Loucy (cell line): ENCODE results near the gene C20orf173.
A peak's percentile ranks its signal among the peaks of the same experiment; 100 is the strongest.

Source experiments
- H2AFZ ChIP-seq: fragments of 200-600 bp; sonication (generic); 2 replicates; pipeline ENCODE4 v1.6.0; 2016; ENCODE audit warnings: antibody characterized with exemption, mild to moderate bottlenecking, low read length, moderate library complexity
- H3F3A ChIP-seq: fragments of 200-600 bp; 2 replicates; pipeline ENCODE4 v1.6.0; 2016; ENCODE audit warnings: antibody characterized with exemption, low read depth, mild to moderate bottlenecking
- H3K27me3 ChIP-seq: fragments of 200-600 bp; sonication (generic); 2 replicates; pipeline ENCODE4 v1.6.1; 2014; ENCODE audit warnings: low read length, mild to moderate bottlenecking; ENCODE audit not compliant: insufficient read depth, poor library complexity, severe bottlenecking
- H3K36me3 ChIP-seq: fragments of 200-600 bp; sonication (generic); 2 replicates; pipeline ENCODE4 v1.6.1; 2016; ENCODE audit warnings: low read length; ENCODE audit not compliant: insufficient read depth
- H3K4me1 ChIP-seq: fragments of 200-600 bp; sonication (generic); 2 replicates; pipeline ENCODE4 v1.5.1; 2014; ENCODE audit warnings: low read length, mild to moderate bottlenecking; ENCODE audit not compliant: insufficient read depth, poor library complexity, severe bottlenecking
- H3K4me2 ChIP-seq: fragments of 200-600 bp; sonication (generic); 2 replicates; pipeline ENCODE4 v1.6.0; 2014; ENCODE audit warnings: antibody characterized with exemption, low read length, low read depth, mild to moderate bottlenecking; ENCODE audit not compliant: poor library complexity, severe bottlenecking
- H3K4me3 ChIP-seq: fragments of 200-600 bp; sonication (generic); 2 replicates; pipeline ENCODE4 v1.5.1; 2014; ENCODE audit warnings: low read length, mild to moderate bottlenecking, mixed read lengths; ENCODE audit not compliant: poor library complexity, severe bottlenecking
- H3K79me2 ChIP-seq: fragments of 200-600 bp; sonication (generic); 2 replicates; pipeline ENCODE4 v1.6.1; 2014; ENCODE audit warnings: low read length; ENCODE audit not compliant: insufficient read depth
- H3K9ac ChIP-seq: fragments of 200-600 bp; sonication (generic); 2 replicates; pipeline ENCODE4 v1.6.0; 2014; ENCODE audit warnings: mild to moderate bottlenecking, low read depth, low read length, moderate library complexity; ENCODE audit not compliant: poor library complexity, severe bottlenecking
- H3K9me2 ChIP-seq: fragments of 200-600 bp; sonication (generic); replicated peaks from 2 replicates; pipeline ENCODE4 v1.6.1; 2016; ENCODE audit warnings: low read depth, low read length, mixed read lengths
- H3K9me3 ChIP-seq: fragments of 200-600 bp; sonication (generic); 2 replicates; pipeline ENCODE4 v1.6.1; 2014; ENCODE audit warnings: mild to moderate bottlenecking, antibody characterized with exemption, low read length, low read depth; ENCODE audit not compliant: insufficient read depth
- H4K20me1 ChIP-seq: fragments of 200-600 bp; sonication (generic); 2 replicates; pipeline ENCODE4 v1.6.0; 2014; ENCODE audit warnings: antibody characterized with exemption, low read length, mild to moderate bottlenecking; ENCODE audit not compliant: insufficient read depth, poor library complexity, severe bottlenecking
- CTCF ChIP-seq: fragments of 200-600 bp; sonication (generic); conservative IDR thresholded peaks from 2 replicates; pipeline ENCODE4 v1.5.1; 2014; ENCODE audit warnings: mild to moderate bottlenecking, antibody characterized with exemption, low read length
- EZH2phosphoT487 ChIP-seq: fragments of 200-600 bp; IDR thresholded peaks from 2 replicates; pipeline ENCODE4 v1.6.1; 2018; ENCODE audit warnings: antibody characterized with exemption, mild to moderate bottlenecking, moderate library complexity, borderline replicate concordance

C20orf173 gene

GRCh38 chr20:35511814-35512420, 17.5 kb downstream of the C20orf173 start:
- no peaks in the 10 kb centered on the region for H3K4me1 ChIP-seq
- no peak overlapping the region for H2AFZ ChIP-seq
- H3K9me2 ChIP-seq = no peaks in the 10 kb centered on the region
- no peaks in the 10 kb centered on the region for H3K27me3 ChIP-seq
- H3K79me2 ChIP-seq = no peaks in the 10 kb centered on the region
- no peaks in the 10 kb centered on the region for H4K20me1 ChIP-seq
- H3K4me3 ChIP-seq = no peak overlapping the region
- no peak for TF ChIP-seq EZH2phosphoT487
- peak; percentile 77 for TF ChIP-seq CTCF
- peaks cover 47% of the 10 kb centered on the region; the same call in 1 of the 2 replicates for H3K36me3 ChIP-seq
- no peak overlapping the region for H3K9ac ChIP-seq
- no peaks in the 10 kb centered on the region for H3K9me3 ChIP-seq
- no peaks in the 10 kb centered on the region for H3F3A ChIP-seq
- H3K4me2 ChIP-seq = no peak overlapping the region

DNA sequence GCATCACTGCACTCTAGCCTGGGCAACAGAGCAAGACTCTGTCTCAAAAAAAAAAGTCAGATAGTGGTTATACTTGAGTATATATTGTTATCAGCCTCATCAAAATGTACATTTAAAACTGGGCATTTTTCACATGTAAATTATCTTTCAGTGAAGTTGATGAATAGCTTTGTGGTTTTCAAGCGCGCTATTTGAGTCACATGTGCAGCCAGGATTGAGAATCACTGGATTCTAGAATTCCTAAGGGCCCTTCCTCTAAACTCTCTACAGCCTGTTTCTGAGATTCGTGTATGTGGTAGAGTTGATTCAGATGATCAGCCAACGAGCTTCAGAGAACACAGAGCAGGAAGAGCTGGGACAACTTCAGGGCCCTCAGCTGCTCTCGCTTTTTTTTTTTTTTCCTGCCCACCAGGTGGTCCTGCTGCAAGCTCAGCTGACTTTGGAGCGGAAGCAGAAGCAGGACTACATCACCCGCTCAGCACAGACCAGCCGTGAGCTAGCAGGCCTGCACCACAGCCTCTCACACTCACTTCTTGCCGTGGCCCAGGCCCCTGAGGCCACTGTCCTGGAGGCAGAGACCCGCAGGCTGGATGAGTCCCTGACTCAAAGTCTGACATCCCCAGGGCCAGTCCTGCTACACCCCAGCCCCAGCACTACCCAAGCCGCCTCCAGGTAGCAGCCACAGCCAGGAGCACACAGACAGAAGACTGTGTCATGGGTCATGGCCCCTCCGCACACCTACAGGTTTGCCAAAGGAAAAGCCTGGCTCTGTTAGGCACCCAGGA, 18.3 kb downstream of the C20orf173 start:
- Histone ChIP-seq H3K27me3 (no peaks in the 10 kb centered on the region), H3K79me2 (no peaks in the 10 kb centered on the region), H3K9me3 (no peaks in the 10 kb centered on the region), H3K36me3 (peaks cover 47% of the 10 kb centered on the region; the same call in 1 of the 2 replicates), H3K4me2 (no peak overlapping the region), H2AFZ (no peak overlapping the region), H3K9ac (no peak overlapping the region), H4K20me1 (no peaks in the 10 kb centered on the region), H3K9me2 (no peaks in the 10 kb centered on the region), H3K4me3 (no peak overlapping the region), H3F3A (no peaks in the 10 kb centered on the region), H3K4me1 (peaks cover 6% of the 10 kb centered on the region)
- TF ChIP-seq CTCF (no peak), EZH2phosphoT487 (no peak)

DNA sequence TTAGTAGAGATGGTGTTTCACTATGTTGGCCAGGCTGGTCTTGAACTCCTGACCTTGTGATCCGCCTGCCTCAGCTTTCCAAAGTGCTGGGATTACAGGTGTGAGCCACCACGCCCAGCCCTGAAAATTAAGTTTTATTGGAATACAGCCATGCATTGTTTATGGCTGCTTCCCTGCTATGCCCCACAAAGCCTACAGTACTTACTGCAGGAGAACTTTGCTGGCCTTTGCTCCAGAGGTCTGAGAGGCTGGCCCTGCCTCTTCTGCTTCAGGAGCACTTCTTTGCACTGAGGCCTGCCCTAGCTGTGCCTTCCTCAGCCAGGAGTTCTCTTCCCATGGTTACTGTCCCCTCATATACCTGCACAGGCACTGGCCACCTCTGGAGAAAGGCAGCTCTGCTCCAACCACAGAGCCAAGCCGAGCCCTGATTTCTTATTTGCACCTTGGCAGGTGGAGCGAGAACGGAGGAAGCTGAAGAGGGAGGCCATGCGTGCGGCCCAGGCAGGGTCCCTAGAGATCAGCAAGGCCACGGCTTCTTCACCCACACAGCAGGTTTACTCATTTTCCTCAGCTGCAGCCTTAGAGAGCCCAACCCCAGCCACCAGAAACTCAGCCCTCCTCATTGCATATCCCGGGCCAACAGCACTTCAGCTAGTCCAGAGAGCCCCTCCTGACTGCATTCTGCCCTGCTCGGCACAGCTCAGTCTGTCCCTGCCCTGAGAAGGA, 20.8 kb downstream of the C20orf173 start:
- no peak overlapping the region for H2AFZ ChIP-seq
- no peaks in the 10 kb centered on the region for H4K20me1 ChIP-seq
- no peaks in the 10 kb centered on the region for H3K9me3 ChIP-seq
- peaks cover 9% of the 10 kb centered on the region for H3K4me1 ChIP-seq
- TF ChIP-seq CTCF = no peak
- TF ChIP-seq EZH2phosphoT487 = no peak
- H3K27me3 ChIP-seq = no peaks in the 10 kb centered on the region
- no peak overlapping the region for H3K4me3 ChIP-seq
- no peaks in the 10 kb centered on the region for H3K9me2 ChIP-seq
- H3K79me2 ChIP-seq = no peaks in the 10 kb centered on the region
- H3K4me2 ChIP-seq = no peak overlapping the region
- no peak overlapping the region for H3K9ac ChIP-seq
- no peaks in the 10 kb centered on the region for H3F3A ChIP-seq
- H3K36me3 ChIP-seq = peaks cover 61% of the 10 kb centered on the region; the same call in 1 of the 2 replicates
